Measurements from ENCODE around the gene ARL8B. TPM values are rescaled to one million over a fixed set of nuclear protein-coding genes. Genes with fewer than 3 reads are reported as not detected.
"Not testable (repeated sequence)": the region's sequence is repeated elsewhere in the genome, so short reads cannot be mapped to it uniquely, and the experiment has no call there.

Gene ARL8B
- total RNA-seq, 4 donors from 2014 or later = 22.8 to 80.2 (median 51.2) TPM

GRCh38 chr3:5144316-5144994, 22.4 kb downstream of the ARL8B start:
- DNase-seq = no peak
- intact Hi-C loops (cut with DNase I; ENCODE audit: low total_unique reads) = no loop called here

GRCh38 chr3:5145120-5145519, 23.0 kb downstream of the ARL8B start:
- H3K4me3 ChIP-seq = no peak overlapping the region
- H3K36me3 ChIP-seq = no peaks in the 10 kb centered on the region
- no peaks in the 10 kb centered on the region for H3K9me3 ChIP-seq
- H3K4me1 ChIP-seq = no peaks in the 10 kb centered on the region
- intact Hi-C loops (cut with DNase I; ENCODE audit: low total_unique reads) = no loop called here
- no peak overlapping the region for H3K27ac ChIP-seq
- no peaks in the 10 kb centered on the region for H3K27me3 ChIP-seq
- TF ChIP-seq POLR2A (IDR thresholded peaks at IDR 0.05) = no peak
- no peak for TF ChIP-seq CTCF (IDR thresholded peaks at IDR 0.05)
- no peak for DNase-seq

More at GRCh38 chr3:5144316-5144994, 22.4 kb downstream of the ARL8B start:
- Histone ChIP-seq H3K9me3 (no peaks in the 10 kb centered on the region), H3K27me3 (no peaks in the 10 kb centered on the region), H3K36me3 (no peaks in the 10 kb centered on the region), H3K4me3 (no peak overlapping the region), H3K27ac (no peak overlapping the region), H3K4me1 (no peaks in the 10 kb centered on the region)
- TF ChIP-seq CTCF (IDR thresholded peaks at IDR 0.05) (no peak), POLR2A (IDR thresholded peaks at IDR 0.05) (no peak)

GRCh38 chr3:5147152-5147551, 25.1 kb downstream of the ARL8B start:
- H3K36me3 ChIP-seq; H3K4me3 ChIP-seq; DNase-seq; H3K9me3 ChIP-seq; H3K4me1 ChIP-seq; H3K27me3 ChIP-seq; H3K27ac ChIP-seq; intact Hi-C loops (cut with DNase I; ENCODE audit: low total_unique reads): not testable (repeated sequence)

GRCh38 chr3:5149306-5149880, 27.3 kb downstream of the ARL8B start:
- intact Hi-C loops (cut with DNase I; ENCODE audit: low total_unique reads) = no loop called here
- no peak for TF ChIP-seq CTCF (IDR thresholded peaks at IDR 0.05)
- no peak for TF ChIP-seq POLR2A (IDR thresholded peaks at IDR 0.05)
- H3K9me3 ChIP-seq = no peaks in the 10 kb centered on the region

GRCh38 chr3:5151586-5151985, 29.5 kb downstream of the ARL8B start:
- no peaks in the 10 kb centered on the region for H3K36me3 ChIP-seq
- H3K27ac ChIP-seq = no peak overlapping the region
- no peak for TF ChIP-seq CTCF (IDR thresholded peaks at IDR 0.05)
- no peak for TF ChIP-seq POLR2A (IDR thresholded peaks at IDR 0.05)
- no peak for DNase-seq
- H3K27me3 ChIP-seq = no peaks in the 10 kb centered on the region
- H3K4me3 ChIP-seq = no peak overlapping the region
- no peaks in the 10 kb centered on the region for H3K9me3 ChIP-seq
- intact Hi-C loops (cut with DNase I; ENCODE audit: low total_unique reads) = no loop called here
- H3K4me1 ChIP-seq = no peaks in the 10 kb centered on the region

More at GRCh38 chr3:5149306-5149880, 27.3 kb downstream of the ARL8B start:
- H3K27ac ChIP-seq = no peak overlapping the region
- no peaks in the 10 kb centered on the region for H3K4me1 ChIP-seq
- H3K27me3 ChIP-seq = no peaks in the 10 kb centered on the region
- DNase-seq = no peak
- no peak overlapping the region for H3K4me3 ChIP-seq
- H3K36me3 ChIP-seq = no peaks in the 10 kb centered on the region
